HG03095 (cell line): Measurements from ENCODE around the gene POLR1E.
"Not testable (repeated sequence)": the region's sequence is repeated elsewhere in the genome, so short reads cannot be mapped to it uniquely, and the experiment has no call there.

ENCODE experiments used
- ATAC-seq: cut with Tn5 transposase; IDR thresholded peaks from one replicate; pipeline ENCODE4 v1.9.1; 2021; ENCODE audit warnings: moderate library complexity; ENCODE audit not compliant: unreplicated experiment

POLR1E gene

GRCh38 chr9:37499297-37499696 lies 13.5 kb downstream of the POLR1E start:
- ATAC-seq = no peak

- ATAC-seq = no peak
These were observed 16.3 kb downstream of the POLR1E start for GRCh38 chr9:37501957-37502596.

- ATAC-seq = no peak
These were observed 18.0 kb downstream of the POLR1E start for GRCh38 chr9:37503736-37504135.

- ATAC-seq = no peak
These were observed 18.9 kb downstream of the POLR1E start for GRCh38 chr9:37504605-37505004.

GRCh38 chr9:37507566-37508134 lies 21.9 kb downstream of the POLR1E start:
- no peak for ATAC-seq

- ATAC-seq = no peak
These were observed 22.5 kb downstream of the POLR1E start for GRCh38 chr9:37508135-37508833.

- no peak for ATAC-seq
These were observed 23.1 kb downstream of the POLR1E start for GRCh38 chr9:37508834-37509206.

GRCh38 chr9:37509536-37509935 lies 23.8 kb downstream of the POLR1E start:
- ATAC-seq = no peak

GRCh38 chr9:37510053-37510452 lies 24.3 kb downstream of the POLR1E start:
- not testable (repeated sequence) for ATAC-seq

GRCh38 chr9:37511016-37512010 lies 25.6 kb downstream of the POLR1E start:
- ATAC-seq = peak; percentile 52

GRCh38 chr9:37512437-37512836 lies 26.7 kb downstream of the POLR1E start:
- ATAC-seq = no peak

GRCh38 chr9:37514415-37514814 lies 28.7 kb downstream of the POLR1E start:
- not testable (repeated sequence) for ATAC-seq

GRCh38 chr9:37514999-37515398 lies 29.3 kb downstream of the POLR1E start:
- no peak for ATAC-seq

- ATAC-seq = no peak
These were observed 30.0 kb downstream of the POLR1E start for GRCh38 chr9:37515620-37516258.

- ATAC-seq = no peak
These were observed 32.2 kb downstream of the POLR1E start for GRCh38 chr9:37517923-37518322.

GRCh38 chr9:37520641-37521040 lies 34.9 kb downstream of the POLR1E start:
- no peak for ATAC-seq

GRCh38 chr9:37521111-37521510 lies 35.4 kb downstream of the POLR1E start:
- no peak for ATAC-seq

GRCh38 chr9:37522971-37523370 lies 37.2 kb downstream of the POLR1E start:
- no peak for ATAC-seq

GRCh38 chr9:37523916-37524315 lies 38.2 kb downstream of the POLR1E start:
- no peak for ATAC-seq

GRCh38 chr9:37528652-37529471 lies 43.1 kb downstream of the POLR1E start:
- ATAC-seq = peak; percentile 44
